NCI-H2227 (cell line): ENCODE data around the gene ANKRD42.
"Not testable (repeated sequence)": the region's sequence is repeated elsewhere in the genome, so short reads cannot be mapped to it uniquely, and the experiment has no call there.

Source experiments
- DNase-seq: peaks from one replicate; lab custom pipeline; 2025; ENCODE audit not compliant: unreplicated experiment; lab: John Stamatoyannopoulos, UW

ANKRD42 gene

DNA sequence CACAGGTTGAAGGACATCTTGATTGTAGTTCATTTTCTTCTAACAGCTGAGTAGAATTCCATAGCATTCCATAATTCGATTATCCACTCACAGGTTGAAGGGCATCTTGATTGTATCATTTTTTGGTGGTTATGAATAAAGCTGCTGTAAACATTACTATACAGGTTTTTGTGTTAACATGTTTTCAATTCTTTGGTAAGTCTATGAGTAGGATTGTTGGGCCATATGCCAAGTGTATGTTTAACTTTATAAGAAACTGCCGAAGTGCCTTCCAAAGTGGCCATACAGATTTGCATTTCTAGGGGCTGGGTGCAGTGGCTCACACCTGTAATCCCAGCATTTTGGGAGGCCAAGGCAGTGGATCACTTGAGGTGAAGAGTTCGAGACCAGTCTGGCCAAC lies 44.6 kb downstream of the ANKRD42 start:
- no peak for DNase-seq

DNA sequence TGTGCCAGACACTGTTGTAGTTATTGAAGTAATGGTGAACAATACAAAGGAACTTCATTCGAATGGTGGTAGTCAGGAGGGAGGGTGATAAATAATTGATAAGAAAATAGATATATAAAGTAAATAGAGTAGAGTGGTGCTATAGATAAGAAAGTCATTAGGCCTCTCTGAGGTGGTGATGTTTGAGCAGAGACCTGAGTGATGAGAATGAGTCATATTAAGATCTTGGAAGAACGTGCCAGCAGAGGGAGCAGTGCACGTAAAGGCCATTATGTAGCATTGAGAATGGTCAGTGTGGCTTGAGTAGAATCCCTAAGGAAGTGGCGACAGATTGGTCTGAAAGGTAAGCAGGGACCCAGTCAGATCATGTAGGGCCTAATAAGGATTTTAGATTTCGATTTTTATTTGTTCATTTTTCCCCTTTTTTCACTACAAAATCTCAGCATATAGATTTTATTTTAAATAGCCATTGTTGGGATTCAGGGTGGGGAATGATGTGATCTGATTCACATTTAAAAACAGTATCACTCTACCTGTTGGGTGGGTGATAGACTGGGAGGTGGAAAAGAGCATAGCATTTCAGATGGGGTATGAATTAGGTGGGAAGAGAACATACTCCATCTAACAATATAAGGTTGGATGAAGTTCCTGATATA lies 47.9 kb downstream of the ANKRD42 start:
- peak; percentile 54 for DNase-seq

DNA sequence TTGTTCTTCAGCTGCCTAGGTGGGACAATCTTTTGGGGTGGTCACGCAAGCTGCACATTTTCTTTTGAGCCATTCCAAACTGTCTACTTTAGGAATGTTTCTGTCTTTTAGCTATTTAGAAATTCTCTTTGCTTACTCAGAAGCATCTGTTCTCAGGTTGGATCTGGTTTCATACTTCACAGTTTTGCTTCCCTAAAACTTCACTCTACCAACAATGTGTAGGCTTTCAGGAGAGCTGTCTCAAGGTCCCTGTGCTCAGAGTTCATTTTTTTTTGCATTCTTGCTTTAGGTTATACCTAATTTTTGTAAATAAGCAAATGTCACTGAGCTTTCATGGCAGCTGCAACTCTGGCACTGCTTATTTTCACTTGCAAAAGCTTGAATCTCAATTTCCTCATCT lies 55.9 kb downstream of the ANKRD42 start:
- DNase-seq, result no peak

DNA sequence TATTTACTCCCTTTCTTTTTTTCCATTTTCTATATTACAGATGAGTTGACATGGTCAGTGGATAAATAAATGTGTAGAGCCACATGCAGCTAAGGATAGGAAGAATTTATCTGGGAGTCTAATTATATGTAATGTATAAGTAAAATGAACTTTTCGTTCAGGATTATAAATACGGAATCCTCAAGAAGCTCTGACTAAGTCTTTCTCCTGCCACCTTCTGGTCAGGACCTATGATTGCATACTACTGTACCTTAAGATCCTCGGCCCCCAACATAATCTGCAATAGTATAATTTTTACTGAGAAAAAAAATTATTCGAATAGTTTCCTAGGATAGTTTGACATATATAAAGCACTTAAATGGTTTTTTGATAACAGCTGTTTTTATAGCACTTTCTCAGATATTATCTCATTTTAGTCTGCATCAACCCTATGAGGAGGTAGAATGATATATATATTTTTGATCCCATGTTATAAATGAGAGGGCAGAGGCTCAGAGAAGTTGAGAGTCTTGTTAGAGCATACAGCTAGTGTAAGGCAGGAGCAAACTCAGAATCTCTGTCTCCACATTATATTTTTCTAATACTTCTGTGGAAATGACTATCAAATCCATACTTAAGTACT lies 56.6 kb downstream of the ANKRD42 start:
- DNase-seq, result peak; percentile 2

DNA sequence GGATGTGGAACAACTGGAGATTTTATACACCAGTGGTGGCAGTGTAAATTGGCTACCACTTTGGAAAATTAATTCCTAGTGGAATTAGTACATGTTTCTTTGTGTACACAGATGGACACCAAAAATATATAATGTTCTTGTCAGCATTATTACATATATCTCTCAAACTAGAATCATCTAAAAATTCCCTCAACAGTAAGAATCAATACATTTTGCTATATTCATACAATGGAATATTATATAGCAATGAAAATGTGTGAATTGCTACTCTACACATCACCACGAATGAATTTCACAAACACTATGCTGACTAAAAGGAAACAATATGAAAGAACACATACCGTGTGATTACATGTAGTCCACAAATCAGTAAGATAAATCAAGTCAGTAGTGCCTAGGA lies 58.8 kb downstream of the ANKRD42 start:
- DNase-seq, result no peak

DNA sequence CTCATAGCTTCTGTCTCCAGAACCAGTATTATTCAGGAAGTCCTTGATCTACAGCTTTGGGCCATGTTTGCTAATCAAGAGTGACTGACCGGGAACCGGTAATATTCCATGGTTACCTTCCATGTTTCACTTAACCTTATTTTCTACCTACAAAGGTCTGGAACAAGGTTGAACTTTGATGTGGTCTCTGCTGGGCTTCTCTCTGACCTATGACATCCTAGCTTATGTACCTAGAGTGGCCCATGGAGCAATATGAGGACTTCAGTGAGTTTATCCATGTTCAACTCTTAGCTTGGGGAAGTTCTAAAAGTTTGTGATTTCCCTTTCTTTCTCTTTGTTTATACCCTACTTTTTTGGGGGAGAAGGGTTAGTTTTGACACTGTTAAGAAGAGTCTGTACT lies 59.4 kb downstream of the ANKRD42 start:
- DNase-seq, result no peak

DNA sequence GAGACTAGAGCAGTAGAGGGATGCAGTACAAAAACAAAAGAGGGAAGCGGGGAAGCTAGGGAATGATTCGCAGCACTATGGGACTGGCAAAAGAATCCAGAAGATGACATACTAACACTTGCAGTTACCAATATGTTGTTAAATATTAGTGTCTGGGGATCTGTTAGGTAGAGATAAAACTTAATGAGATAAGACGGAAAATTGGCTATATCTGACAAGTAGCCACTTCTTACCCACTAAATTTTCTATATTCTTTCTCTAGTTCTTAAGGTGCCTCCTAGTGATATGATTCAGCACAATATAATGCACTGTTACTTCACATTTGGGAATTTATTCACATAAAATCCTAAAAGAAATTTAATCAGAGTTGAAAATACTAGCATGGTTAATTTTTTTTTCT lies 61.9 kb downstream of the ANKRD42 start:
- DNase-seq, result no peak

DNA sequence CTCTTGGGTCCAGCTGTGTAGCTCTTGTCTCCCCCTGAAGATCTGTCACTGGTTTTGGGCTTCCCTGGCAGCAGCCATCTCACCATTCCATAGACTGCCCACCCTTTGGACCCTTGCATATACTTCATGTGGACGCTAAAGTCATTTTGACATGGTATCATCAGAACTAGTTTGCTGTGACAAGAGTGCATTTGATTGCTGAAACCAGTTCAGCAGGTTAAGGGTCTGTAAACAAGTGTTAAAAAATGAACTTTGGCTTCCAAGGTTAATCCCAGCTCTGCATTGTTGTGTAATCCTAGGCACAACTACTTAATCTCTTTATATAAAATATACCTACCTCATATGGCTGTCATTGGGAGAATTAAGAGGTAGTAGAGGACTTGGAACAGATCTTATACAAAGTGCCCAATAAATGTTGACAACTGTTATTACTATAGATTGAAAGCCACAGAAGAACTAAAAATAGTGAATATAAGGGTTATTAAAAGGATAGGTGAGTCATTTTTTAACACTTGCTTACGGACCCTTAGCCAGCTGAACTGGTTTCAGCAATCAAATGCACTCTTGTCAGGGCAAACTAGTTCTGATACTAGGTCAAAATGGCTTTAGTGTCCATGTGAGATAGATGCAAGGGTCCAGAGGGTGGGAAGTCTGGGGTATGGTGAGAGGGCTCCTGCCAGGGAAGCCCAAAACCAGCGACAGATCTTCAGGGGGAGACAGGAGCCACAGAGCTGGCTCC lies 63.3 kb downstream of the ANKRD42 start:
- no peak for DNase-seq

DNA sequence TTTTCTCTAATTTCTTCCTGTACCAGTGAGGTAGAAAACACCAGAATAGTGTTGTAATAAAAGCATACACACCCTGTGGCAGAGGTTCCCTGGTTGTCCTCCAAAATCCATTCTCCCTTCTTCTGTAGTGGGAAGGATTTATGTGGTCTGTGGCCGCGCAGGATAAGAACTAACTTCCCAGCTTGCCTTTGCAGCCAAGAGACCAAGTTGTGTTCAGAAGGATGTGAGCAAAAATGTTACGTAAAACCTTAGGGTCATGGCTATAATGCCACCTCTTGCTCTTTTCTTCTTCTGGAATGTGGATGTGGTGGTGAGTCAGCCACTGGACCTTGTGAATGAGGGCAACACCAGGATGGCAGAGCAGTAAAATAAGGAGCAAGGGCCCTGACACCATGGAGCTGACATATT lies 64.3 kb downstream of the ANKRD42 start:
- no peak for DNase-seq

DNA sequence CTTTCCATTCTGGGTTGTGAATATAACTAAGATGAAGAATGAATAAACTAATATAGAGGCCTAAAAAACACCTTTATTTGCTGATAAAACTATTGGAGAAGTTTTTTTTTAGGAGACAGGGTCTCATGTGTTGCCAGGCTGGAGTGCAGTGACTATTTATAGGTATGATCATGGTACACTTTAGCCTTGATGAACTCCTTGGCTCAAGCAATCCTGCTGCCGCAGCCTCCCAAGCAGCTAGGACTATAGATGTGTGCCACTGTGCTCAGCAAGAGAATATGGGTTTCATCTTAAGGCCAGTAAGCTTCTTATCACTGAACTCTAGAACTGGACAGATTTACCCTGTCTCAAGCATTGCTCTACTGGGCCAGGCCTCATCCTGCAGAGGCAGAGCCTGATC lies 66.0 kb downstream of the ANKRD42 start:
- no peak for DNase-seq

DNA sequence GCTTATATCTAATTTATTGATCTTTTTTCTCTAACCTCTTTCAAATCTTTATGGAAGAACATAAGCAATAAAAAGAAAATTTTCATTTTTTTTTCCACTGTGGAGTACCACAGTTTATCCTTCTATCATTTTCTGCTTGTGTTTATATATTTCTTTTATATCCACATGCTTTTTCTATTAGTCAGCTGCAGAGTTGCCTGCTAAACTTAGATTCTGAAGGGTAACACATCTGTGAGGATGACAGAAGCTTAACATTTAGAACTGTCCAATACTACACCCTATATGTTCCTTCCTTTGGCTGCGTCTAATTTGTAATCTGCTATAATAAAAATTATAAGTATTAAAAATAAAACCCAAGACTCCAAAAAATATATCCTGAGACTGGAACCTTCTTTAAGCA lies 71.8 kb downstream of the ANKRD42 start:
- no peak for DNase-seq

DNA sequence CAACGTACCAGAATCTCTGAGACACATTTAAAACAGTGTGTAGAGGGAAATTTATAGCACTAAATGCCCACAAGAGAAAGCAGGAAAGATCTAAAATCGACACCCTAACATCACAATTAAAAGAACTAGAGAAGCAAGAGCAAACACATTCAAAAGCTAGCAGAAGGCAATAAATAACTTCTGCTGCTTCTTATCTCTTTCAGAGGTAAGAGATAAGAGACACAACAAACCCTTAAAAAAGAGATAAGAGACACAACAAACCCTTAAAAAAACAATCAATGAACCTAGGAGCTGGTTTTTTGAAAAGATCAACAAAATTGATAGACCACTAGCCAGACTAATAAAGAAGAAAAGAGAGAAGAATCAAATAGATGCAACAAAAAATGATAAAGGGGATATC lies 75.6 kb downstream of the ANKRD42 start:
- DNase-seq, result not testable (repeated sequence)

DNA sequence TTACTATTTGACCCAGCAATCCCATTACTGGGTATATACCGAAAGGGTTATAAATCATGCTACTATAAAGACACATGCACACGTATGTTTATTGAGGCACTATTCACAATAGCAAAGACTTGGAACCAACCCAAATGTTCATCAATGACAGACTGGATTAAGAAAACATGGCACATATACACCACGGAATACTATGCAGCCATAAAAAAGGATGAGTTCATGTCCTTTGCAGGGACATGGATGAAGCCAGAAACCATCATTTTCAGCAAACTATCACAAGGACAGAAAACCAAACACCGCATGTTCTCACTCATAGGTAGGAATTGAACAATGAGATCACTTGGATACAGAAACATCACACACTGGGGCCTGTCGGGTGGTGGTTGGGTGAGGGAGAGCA lies 78.2 kb downstream of the ANKRD42 start:
- DNase-seq, result not testable (repeated sequence)

DNA sequence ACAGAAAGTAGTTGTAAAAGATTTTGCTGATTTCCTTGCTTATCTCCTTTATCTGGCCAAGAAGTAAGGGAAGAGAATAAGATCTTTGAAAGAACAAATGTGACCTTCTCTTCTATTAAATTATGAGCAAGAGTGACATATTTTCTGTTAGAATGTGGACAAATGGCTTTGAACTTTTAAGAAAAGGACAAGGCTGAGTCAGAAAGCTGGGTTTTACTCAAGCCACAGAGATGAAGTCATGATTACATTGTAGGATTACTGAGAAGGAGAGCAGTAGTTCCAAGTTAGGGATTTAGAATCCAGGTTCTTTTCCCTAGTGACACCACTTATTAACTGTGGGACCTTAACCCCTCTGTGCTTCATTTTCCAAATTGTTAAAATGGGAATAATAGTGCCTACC lies 79.1 kb downstream of the ANKRD42 start:
- no peak for DNase-seq

DNA sequence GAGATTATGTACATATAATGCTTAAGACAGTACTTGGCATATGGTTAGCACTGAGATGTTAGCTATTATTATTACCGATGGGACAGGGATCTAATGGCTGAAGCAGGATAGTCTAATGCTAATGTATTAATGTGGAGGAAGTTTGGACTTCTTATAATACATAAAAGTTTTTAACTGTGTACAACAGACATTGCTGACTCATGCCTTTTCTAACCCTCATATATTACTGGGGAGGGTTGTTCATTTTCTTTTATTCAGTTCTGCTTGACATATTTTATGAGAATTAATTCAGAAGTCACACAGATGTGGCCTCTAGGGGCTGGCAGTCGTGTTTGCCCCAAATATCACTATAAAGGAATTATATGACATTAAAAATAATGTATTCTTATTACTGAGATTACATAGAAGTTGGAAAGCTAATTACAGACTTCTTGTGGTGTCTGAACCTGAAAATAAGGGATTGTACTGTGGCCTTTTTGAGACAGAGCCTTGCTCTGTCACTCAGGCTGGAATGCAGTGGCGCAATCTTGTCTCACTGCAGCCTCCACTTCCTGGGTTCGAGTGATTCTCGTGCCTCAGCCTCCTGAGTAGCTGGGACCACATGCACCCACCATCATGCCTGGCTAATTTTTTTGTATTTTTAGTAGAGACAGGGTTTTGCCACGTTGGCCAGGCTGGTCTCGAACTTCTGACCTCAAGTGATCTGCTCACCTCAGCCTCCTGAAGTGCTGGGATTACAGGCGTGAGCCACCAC lies 82.6 kb downstream of the ANKRD42 start:
- no peak for DNase-seq

DNA sequence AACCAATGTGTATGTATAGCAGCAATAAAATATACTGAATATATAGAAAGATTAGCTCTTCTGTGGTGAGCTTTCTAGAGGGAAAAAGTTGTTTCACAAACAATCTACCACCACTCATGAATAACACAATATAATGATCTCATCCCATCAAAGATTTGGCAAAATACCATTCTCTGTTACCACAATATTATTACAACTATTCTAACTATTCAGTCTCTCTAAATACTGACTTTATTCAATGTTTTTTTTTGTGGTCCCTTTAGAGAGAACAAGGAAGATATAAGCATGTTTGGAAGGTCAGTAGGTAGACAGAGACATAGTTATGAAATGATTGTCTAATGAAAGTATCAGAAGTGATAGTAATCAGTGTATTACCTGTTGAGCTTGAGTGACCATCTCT lies 84.8 kb downstream of the ANKRD42 start:
- DNase-seq, result no peak

DNA sequence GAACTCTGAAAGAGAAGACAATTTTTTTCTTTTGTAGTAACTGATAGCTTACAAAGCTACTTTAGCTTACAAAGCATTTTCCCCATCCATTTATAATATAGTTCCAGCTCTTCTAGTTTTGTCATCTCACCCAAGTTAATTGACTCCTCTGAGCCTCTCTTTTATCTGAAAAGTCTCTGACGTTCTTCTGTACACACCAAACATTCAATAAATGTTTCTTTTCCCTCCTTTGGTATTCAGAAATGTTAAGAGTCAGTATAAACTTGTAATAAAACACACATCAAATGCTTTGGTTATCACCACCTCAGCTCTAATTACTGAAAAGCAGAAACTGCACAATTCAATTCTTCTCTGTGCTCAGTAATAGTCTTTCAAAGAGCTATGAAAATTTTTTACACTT lies 86.7 kb downstream of the ANKRD42 start:
- DNase-seq, result no peak

DNA sequence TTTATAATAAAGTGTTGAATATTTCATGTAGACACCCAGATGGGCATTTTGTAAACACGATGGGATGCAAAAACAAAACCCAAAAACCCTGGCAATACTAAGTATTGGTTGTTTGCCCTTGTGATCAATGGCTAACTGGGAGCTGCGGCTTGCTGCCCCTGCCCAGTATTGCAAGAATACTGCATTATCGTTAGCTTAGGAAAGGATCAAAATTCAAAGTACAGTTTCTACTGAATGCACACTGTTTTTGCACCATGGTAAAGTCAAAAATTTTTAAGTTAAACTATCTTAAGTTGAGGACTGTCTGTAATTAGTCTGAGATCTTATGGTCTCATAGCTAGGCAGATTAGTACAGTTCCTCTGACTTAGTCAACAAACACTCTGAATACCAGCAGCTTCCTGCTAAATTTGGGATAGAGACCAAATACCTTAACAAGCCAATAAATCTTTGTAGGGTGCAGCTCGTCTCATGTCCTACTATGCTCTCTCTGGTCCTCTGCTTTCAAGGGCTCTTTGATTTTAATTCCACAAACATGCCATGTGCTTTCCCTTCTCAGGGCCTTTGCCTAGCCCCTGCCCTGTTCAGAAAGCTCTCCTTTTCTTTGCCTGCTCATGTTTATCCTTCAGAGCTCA lies 88.7 kb downstream of the ANKRD42 start:
- DNase-seq, result no peak

DNA sequence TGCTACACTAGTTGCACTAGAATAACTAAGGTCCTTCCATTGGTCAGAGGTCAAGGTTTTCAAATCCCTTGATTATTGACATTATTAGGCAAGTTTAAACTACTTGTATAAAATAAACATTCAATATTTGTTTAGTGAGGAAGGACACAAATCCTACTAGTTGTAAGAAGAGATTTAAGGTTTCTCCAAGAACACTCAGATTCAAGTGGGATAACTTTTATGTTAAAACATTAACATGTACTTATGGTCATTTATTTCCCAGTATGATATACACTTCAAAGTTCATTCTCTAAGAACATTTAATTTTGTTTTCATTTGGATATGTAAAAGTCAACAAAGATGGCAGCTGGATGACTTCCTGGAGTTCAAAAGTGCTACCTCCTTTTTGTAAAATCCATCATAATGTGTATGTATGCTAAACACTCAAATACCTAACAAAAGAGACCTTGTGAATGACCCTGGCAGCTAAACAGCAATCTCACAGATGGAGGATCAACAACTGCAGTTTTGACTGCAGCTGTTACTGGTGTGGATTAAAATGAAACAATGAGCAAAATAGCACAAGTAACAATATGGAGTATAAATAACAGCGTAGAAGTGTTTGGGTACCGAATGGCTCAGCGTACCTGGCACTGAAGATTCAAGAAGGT lies 91.1 kb downstream of the ANKRD42 start:
- DNase-seq, result no peak

DNA sequence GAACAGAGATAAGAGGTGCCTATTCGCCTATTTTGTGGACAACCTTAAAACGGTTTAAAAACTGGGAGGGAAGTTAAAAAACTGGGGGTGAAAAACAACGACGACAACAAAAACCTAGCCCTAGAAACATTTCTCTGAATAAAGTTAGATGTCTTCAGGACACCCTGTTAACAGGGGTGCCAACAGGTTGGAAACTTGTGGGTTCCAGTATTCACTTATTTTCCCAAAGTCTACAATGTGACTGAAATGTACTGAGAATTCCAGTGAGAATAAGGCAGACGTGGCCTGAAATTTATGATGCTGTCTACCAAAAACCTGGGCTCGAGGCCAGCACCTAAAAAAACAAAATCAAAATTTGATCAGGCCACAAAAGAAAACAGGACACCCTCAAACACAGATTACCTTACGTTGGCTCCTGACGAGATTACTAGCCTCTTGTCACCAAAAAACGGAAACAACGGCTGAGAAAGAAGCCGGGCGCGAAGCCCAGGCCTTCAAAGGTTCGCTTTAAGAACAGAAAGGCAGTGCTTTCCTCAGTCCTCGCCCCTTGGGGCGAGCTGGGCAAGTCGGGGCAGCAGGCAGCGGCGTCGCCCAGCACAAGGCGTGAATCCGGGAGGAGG lies 91.7 kb downstream of the ANKRD42 start:
- no peak for DNase-seq
